Left ventricle myocardium inferior (tissue), 1 donor: ENCODE data around the gene ZNF213. TPM values are rescaled to one million over a fixed set of nuclear protein-coding genes. Genes with fewer than 3 reads are reported as not detected.

Experiments
- DNase-seq: peaks from one replicate; pipeline ENCODE4 v3.0.0-alpha.2; 2020
- H3K27ac ChIP-seq: fragments of 200-600 bp; replicated peaks from 2 replicates; pipeline ENCODE4 v1.8.0; 2021
- H3K27me3 ChIP-seq: fragments of 200-600 bp; 2 replicates; pipeline ENCODE4 v1.8.0; 2021; ENCODE audit warnings: low read depth
- H3K36me3 ChIP-seq: fragments of 200-600 bp; 2 replicates; pipeline ENCODE4 v1.8.0; 2021
- H3K4me1 ChIP-seq: fragments of 200-600 bp; 2 replicates; pipeline ENCODE4 v1.8.0; 2021
- H3K4me3 ChIP-seq: fragments of 200-600 bp; 2 replicates; pipeline ENCODE4 v1.8.0; 2021; ENCODE audit warnings: mild to moderate bottlenecking, moderate library complexity
- H3K9me3 ChIP-seq: fragments of 200-600 bp; replicated peaks from 2 replicates; pipeline ENCODE4 v1.8.0; 2021
- CTCF ChIP-seq: fragments of 200-600 bp; IDR thresholded peaks from 2 replicates; pipeline ENCODE4 v1.8.0; 2021; ENCODE audit warnings: antibody characterized with exemption, mild to moderate bottlenecking, borderline replicate concordance
- intact Hi-C: fragments of 100-400 bp; cut with micrococcal nuclease; formaldehyde crosslinking; loops from one replicate; pipeline ENCODE4 v1.11.0; 2022
- total RNA-seq: library from RNA; stranded (reverse); fragmentation: NEBNext Ultra II Directional; extraction: Animal tissue kit (Norgen Biotek cat#: 25700); gene quantifications from one replicate; pipeline ENCODE4 v1.2.1, GENCODE V29; 2021
- donor health status: DM: no; HTN: yes; CAD: no; lungs with severe emphysema.

ZNF213 gene
- total RNA-seq, 1 donor from 2014 or later: 6.2 TPM

GRCh38 chr16:3170440-3171180, 35.8 kb downstream of the ZNF213 start:
- TF ChIP-seq CTCF: no peak
- no peaks in the 10 kb centered on the region for H3K36me3 ChIP-seq
- peak overlapping the region; percentile 37 for H3K4me3 ChIP-seq
- peaks cover 36% of the 10 kb centered on the region for H3K4me1 ChIP-seq
- no peaks in the 10 kb centered on the region for H3K9me3 ChIP-seq
- H3K27ac ChIP-seq: no peak overlapping the region
- intact Hi-C loops: no loop called here
- DNase-seq: no peak
- peaks cover 81% of the 10 kb centered on the region for H3K27me3 ChIP-seq

GRCh38 chr16:3171181-3171854, 36.5 kb downstream of the ZNF213 start:
- no peak for DNase-seq
- Histone ChIP-seq H3K4me1 (peaks cover 33% of the 10 kb centered on the region), H3K4me3 (peak overlapping the region; percentile 37), H3K9me3 (no peaks in the 10 kb centered on the region), H3K27ac (no peak overlapping the region), H3K36me3 (no peaks in the 10 kb centered on the region), H3K27me3 (peaks cover 89% of the 10 kb centered on the region)
- TF ChIP-seq CTCF: no peak
- intact Hi-C loops: no loop called here

DNA sequence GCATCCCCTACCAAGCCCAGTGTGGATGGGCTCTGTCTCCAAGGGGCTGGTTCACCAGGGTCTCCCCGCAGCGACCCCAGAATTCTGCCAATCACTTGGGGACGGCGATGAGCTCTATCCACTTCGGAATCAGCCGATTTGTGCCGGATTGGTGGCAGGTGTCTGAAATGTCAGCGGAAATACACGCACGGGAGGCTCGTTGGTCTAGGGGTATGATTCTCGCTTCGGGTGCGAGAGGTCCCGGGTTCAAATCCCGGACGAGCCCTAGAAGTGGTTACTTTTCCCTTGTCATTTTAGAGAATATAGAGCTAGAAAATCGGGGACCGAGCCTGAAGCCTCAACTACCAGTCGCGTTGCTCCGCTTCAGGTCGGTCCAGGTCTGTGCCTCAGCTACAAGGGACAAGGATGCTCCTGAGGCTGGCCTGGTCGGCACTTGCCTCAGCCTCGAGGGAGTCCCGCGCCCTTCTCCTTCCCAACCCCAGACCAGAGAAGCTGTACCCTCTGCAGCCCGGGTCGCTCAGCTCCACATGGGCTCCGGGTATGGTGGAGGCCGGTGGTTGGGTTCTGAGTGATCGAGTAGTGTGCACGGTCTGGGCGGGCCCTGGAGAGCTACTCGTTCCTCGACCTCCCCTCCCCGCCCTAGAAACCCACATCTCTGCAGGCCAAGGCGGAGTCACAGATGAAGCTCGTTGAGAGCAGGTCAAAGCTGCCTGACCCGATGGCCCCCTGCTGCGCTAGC, 37.2 kb downstream of the ZNF213 start:
- no peak for TF ChIP-seq CTCF
- H3K4me1 ChIP-seq: peaks cover 33% of the 10 kb centered on the region
- H3K9me3 ChIP-seq: no peaks in the 10 kb centered on the region
- H3K27ac ChIP-seq: no peak overlapping the region
- H3K27me3 ChIP-seq: peaks cover 96% of the 10 kb centered on the region
- DNase-seq: no peak
- H3K4me3 ChIP-seq: no peak overlapping the region
- intact Hi-C loops: no loop called here
- H3K36me3 ChIP-seq: no peaks in the 10 kb centered on the region

DNA sequence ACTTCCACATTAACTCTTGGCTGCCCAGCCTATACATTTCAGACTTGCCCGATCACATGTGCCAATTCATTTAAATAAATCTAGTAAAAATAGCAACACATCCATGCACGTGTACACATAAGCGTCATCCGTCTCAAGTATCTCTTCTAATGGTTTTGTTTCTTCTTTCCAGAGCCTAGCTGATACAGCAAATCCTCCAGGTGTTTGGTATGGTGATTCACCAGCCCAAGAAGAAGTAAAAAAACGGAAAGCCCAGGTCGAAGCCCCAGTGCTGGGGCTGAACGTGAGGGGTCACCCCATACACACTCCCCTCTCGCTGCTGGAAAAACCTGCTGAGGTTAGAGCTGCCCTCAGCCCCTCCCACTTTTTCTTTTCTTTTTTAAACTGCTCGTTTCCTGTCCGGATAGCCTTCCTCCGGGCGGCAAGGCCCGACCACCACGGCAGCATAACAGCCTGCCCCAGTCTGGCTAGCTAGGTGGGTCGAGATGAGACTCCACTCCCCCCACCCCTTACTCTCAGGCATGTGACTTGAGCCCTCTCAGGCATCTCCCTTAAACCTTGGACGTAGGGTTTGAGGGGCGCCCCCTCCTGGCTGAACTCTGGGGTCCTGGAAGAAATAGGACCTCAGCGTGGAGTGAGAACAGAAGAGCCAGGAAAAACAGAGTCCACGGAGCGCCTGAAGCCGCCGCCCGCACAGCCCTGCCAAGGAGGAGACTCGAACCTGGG, 39.2 kb downstream of the ZNF213 start:
- Histone ChIP-seq H3K27ac (no peak overlapping the region), H3K36me3 (no peaks in the 10 kb centered on the region), H3K4me1 (peaks cover 33% of the 10 kb centered on the region), H3K4me3 (no peak overlapping the region), H3K9me3 (no peaks in the 10 kb centered on the region), H3K27me3 (peaks cover 100% of the 10 kb centered on the region)
- intact Hi-C loops: no loop called here
- no peak for TF ChIP-seq CTCF
- DNase-seq: no peak

DNA sequence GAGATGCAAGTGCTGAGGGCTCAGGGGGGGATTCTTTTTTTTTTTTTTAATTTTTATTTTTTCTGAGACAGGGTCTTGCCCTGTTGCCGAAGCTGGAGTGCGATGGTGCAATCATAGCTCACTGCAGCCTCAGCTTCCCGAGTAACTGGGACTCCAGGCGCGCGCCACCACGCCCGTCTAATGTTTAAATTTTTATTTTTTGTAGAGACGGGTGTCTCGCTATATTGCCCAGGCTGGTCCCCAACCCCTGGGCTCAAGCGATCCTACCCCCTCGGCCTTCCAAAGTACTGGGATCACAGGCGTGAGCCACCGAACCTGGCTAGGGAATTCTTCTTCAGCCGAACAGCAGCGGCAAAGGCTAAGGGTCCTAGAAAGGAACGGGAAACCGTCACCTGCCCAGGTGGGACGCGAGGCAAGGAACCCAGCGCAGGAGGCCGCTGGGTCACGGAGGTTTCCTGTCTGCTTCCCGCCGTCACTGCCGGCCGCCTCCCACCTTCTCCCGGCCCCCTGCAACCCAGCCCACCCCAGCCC, 39.9 kb downstream of the ZNF213 start:
- H3K4me1 ChIP-seq: peaks cover 33% of the 10 kb centered on the region
- intact Hi-C loops: no loop called here
- H3K27me3 ChIP-seq: peaks cover 100% of the 10 kb centered on the region
- H3K4me3 ChIP-seq: no peak overlapping the region
- no peaks in the 10 kb centered on the region for H3K36me3 ChIP-seq
- TF ChIP-seq CTCF: no peak
- no peak overlapping the region for H3K27ac ChIP-seq
- no peak for DNase-seq
- no peaks in the 10 kb centered on the region for H3K9me3 ChIP-seq
